ENCODE results near the gene CCSER1.

The CCSER1 gene

DNA sequence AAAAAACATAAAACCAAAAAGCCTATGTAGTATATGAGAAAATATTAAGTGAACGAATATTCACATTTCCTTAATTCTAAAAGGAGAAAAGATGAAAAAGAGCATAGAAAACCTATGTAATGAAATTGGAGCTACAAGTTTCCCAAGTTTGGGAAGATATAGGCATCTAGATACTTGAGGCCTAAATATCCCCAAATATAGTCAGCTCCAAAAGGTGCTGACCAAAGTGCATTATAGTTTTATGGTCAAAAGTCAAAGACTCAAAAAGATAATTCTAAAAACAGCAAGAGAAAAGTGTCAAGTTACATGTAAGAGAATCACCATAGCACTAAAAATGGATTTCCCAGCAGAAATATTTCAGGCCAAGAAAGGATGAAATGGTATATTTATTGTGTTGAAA is 1502.9 kb downstream of the CCSER1 start:
- no peak for DNase-seq

- no peak for DNase-seq
Observed at GRCh38 chr4:91630764-91631163, 1503.6 kb downstream of the CCSER1 start.

- DNase-seq: no peak
Observed at GRCh38 chr4:91631335-91631734, 1504.1 kb downstream of the CCSER1 start.

- DNase-seq: no peak
Observed at GRCh38 chr4:91636083-91636482, 1508.9 kb downstream of the CCSER1 start.

All from KG1 (cell line).